ENCODE results near the gene SDF2. TPM values are rescaled to one million over a fixed set of nuclear protein-coding genes. Genes with fewer than 3 reads are reported as not detected.

The SDF2 gene
- total and polyA plus RNA-seq, 10 of the 15 experiments (the other 5 are each of a cell fraction or from before 2014, with no cell fraction given), result 29.8 to 81.0 (median 41.5) TPM

- no peak for TF ChIP-seq CHD4 (IDR thresholded peaks at IDR 0.05)
- TF ChIP-seq FOS (IDR thresholded peaks at IDR 0.05; ENCODE audit: borderline replicate concordance, extremely low read depth, insufficient read length), result no peak
- no peak for TF ChIP-seq IKZF2 (IDR thresholded peaks at IDR 0.05)
- TF ChIP-seq RAD51 (IDR thresholded peaks at IDR 0.05), result no peak
- peak; percentile 55 for TF ChIP-seq CHD2 (IDR thresholded peaks at IDR 0.05; ENCODE audit: borderline replicate concordance, low read depth, low read length)
- TF ChIP-seq SMAD1 (IDR thresholded peaks at IDR 0.05; ENCODE audit: low read depth, partially characterized antibody), result no peak
- TF ChIP-seq NRF1 (conservative IDR thresholded peaks at IDR 0.05; ENCODE audit: low read depth, low read length), result peak; percentile 60
- no peak for TF ChIP-seq NR2C2 (IDR thresholded peaks at IDR 0.05; ENCODE audit: borderline replicate concordance, control insufficient read depth, insufficient read length, low read depth)
- 0 out of 2 replicates have a peak, but pooled peaks have one; percentile 33 for TF ChIP-seq E2F4 (IDR thresholded peaks at IDR 0.05; ENCODE audit: low read depth, low read length)
- TF ChIP-seq EZH2 (IDR thresholded peaks at IDR 0.05; ENCODE audit: borderline replicate concordance, control insufficient read depth, low read depth, low read length), result no peak
- TF ChIP-seq WRNIP1 (IDR thresholded peaks at IDR 0.05; ENCODE audit: borderline replicate concordance, low read depth, low read length), result no peak
- TF ChIP-seq STAT1 (conservative IDR thresholded peaks at IDR 0.05), result no peak; the same call in 1 of the 2 replicates
- TF ChIP-seq ZNF24 (IDR thresholded peaks at IDR 0.05), result peak; percentile 55; the same call in 1 of the 2 replicates
- TF ChIP-seq PRDM15 (CRISPR knock-in tag; IDR thresholded peaks at IDR 0.05), result no peak
- TF ChIP-seq HDAC2 (IDR thresholded peaks at IDR 0.05), result no peak
- TF ChIP-seq PBX3 (IDR thresholded peaks at IDR 0.05; ENCODE audit: insufficient replicate concordance, low read depth, low read length), result no peak
- TF ChIP-seq RB1 (IDR thresholded peaks at IDR 0.05; ENCODE audit: borderline replicate concordance), result peak; percentile 62; the same call in 1 of the 2 replicates
- TF ChIP-seq EGR1 (IDR thresholded peaks at IDR 0.05; ENCODE audit: borderline replicate concordance in 1 of 2, low read depth in 2 of 2, low read length in 2 of 2), result peak in 1 of 2 experiments; percentile 35; a peak in 1 of 3 replicates
- no peak for TF ChIP-seq REST (IDR thresholded peaks at IDR 0.05; ENCODE audit: low read depth, low read length)
- TF ChIP-seq KLF5 (IDR thresholded peaks at IDR 0.05; ENCODE audit: partially characterized antibody), result peak; percentile 77
These were observed 16.7 kb downstream of the SDF2 start, which contains the start of gene BLTP2 (continued) for GRCh38 chr17:28644787-28645575.

All from GM12878 (cell line).